Astrocyte (in vitro differentiated cells and primary cell): ENCODE measurements around the gene TMTC1.

ENCODE experiments used
- EZH2 ChIP-seq: IDR thresholded peaks from 2 replicates; pipeline ENCODE4 v1.6.1; 2012; ENCODE audit warnings: mild to moderate bottlenecking, low read length, inconsistent platforms; ENCODE audit not compliant: insufficient read depth
- TF ChIP-seq, protein P1 (sequence below): IDR thresholded peaks from 2 replicates; pipeline ENCODE4 v1.5.1; 2011; ENCODE audit warnings: low read depth, mild to moderate bottlenecking, inconsistent platforms, low read length, moderate library complexity; ENCODE audit not compliant: insufficient read depth

DNA sequence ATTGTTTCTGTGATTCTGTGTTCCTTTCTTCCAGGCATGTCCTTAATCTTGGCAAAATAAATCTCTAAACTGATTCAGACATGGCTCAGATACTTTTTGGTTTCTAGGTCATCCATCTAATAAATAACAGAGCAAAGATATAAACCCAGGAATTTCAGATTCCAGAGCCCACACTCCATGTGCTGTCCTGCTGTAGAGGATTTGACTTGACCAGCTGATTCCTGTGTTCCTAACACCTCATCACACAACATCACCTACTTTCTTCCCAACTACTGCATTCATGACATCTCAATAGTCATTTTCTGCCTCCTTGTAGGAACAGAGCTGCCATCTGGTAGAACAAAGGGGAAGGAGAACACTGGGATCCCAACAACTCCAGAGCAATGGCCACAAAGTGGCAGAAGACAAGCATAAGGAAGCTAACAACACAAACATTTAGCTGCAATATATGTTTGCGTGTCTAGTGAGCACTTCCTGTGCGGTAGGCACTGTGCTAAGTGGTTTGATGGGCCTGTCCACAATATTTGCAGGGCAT lies 194.4 kb downstream of the TMTC1 start:
- TF ChIP-seq, protein P1, sequence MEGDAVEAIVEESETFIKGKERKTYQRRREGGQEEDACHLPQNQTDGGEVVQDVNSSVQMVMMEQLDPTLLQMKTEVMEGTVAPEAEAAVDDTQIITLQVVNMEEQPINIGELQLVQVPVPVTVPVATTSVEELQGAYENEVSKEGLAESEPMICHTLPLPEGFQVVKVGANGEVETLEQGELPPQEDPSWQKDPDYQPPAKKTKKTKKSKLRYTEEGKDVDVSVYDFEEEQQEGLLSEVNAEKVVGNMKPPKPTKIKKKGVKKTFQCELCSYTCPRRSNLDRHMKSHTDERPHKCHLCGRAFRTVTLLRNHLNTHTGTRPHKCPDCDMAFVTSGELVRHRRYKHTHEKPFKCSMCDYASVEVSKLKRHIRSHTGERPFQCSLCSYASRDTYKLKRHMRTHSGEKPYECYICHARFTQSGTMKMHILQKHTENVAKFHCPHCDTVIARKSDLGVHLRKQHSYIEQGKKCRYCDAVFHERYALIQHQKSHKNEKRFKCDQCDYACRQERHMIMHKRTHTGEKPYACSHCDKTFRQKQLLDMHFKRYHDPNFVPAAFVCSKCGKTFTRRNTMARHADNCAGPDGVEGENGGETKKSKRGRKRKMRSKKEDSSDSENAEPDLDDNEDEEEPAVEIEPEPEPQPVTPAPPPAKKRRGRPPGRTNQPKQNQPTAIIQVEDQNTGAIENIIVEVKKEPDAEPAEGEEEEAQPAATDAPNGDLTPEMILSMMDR, result no peak
- no peak for TF ChIP-seq EZH2
